ENCODE results near the gene CGB7. TPM values are rescaled to one million over a fixed set of nuclear protein-coding genes. Genes with fewer than 3 reads are reported as not detected.

The CGB7 gene
- total RNA-seq, 1 donor from 2014 or later: 1.1 TPM

DNA sequence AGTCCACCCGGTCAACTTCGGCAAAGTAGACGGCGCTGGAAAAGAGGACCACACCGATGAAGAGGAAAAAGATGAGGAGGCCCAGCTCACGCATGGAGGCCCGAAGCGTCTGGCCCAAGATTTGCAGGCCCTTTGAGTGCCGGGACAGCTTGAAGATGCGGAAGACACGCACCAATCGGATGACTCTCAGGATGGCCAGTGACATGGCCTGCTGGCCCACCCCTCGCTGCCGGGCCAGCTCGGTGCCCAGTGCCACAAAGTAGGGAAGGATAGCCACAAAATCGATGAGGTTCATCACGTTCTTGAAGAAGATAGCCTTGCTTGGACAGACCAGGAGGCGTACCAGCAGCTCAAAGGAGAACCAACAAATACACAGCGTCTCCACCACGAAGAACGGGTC, 12.9 kb upstream of the CGB7 start:
- TF ChIP-seq, protein P1, sequence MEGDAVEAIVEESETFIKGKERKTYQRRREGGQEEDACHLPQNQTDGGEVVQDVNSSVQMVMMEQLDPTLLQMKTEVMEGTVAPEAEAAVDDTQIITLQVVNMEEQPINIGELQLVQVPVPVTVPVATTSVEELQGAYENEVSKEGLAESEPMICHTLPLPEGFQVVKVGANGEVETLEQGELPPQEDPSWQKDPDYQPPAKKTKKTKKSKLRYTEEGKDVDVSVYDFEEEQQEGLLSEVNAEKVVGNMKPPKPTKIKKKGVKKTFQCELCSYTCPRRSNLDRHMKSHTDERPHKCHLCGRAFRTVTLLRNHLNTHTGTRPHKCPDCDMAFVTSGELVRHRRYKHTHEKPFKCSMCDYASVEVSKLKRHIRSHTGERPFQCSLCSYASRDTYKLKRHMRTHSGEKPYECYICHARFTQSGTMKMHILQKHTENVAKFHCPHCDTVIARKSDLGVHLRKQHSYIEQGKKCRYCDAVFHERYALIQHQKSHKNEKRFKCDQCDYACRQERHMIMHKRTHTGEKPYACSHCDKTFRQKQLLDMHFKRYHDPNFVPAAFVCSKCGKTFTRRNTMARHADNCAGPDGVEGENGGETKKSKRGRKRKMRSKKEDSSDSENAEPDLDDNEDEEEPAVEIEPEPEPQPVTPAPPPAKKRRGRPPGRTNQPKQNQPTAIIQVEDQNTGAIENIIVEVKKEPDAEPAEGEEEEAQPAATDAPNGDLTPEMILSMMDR (IDR thresholded peaks at IDR 0.05; ENCODE audit: insufficient read depth, low read length, severe bottlenecking): no peak
- FAIRE-seq: peak; percentile 90

DNA sequence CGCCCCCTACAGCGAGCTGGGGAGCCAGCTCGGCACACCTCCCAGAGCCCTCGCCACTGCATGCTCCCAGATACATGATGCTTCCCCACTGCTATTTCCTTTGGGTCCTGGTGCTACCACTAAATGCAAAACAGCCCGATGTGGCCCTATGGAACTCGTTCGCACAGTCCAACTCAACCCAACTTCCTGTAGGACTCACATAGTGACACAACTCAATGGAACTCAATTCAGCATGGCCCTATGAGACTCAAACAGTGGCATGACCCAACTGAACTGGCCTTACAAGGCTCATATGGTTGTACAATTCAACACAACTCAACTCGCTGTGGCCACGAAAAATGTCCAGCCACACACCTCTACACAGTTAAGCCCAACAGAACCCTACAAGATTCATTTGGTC, 11.5 kb upstream of the CGB7 start:
- peaks cover 11% of the 10 kb centered on the region for H3K27me3 ChIP-seq (ENCODE audit: control insufficient read depth, insufficient read depth, low read length)
- no peaks in the 10 kb centered on the region for H3K36me3 ChIP-seq (ENCODE audit: control insufficient read depth, insufficient read depth, low read length)
- DNase-seq (ENCODE audit: low read depth): peak; percentile 63
- TF ChIP-seq, protein P1 (IDR thresholded peaks at IDR 0.05; ENCODE audit: insufficient read depth, low read length, severe bottlenecking): no peak
- FAIRE-seq: peak; percentile 83
- H3K4me3 ChIP-seq (ENCODE audit: low read depth, low read length): no peak overlapping the region

More for the DNA sequence above, 12.9 kb upstream of the CGB7 start:
- H3K4me3 ChIP-seq (ENCODE audit: low read depth, low read length): no peak overlapping the region
- H3K36me3 ChIP-seq (ENCODE audit: control insufficient read depth, insufficient read depth, low read length): no peaks in the 10 kb centered on the region
- no peak for DNase-seq (ENCODE audit: low read depth)
- H3K27me3 ChIP-seq (ENCODE audit: control insufficient read depth, insufficient read depth, low read length): peaks cover 11% of the 10 kb centered on the region

GRCh38 chr19:49067554-49067953, 10.0 kb upstream of the CGB7 start:
- H3K27me3 ChIP-seq (ENCODE audit: control insufficient read depth, insufficient read depth, low read length): peaks cover 5% of the 10 kb centered on the region
- TF ChIP-seq, protein P1 (IDR thresholded peaks at IDR 0.05; ENCODE audit: insufficient read depth, low read length, severe bottlenecking): no peak
- DNase-seq (ENCODE audit: low read depth): no peak
- no peaks in the 10 kb centered on the region for H3K36me3 ChIP-seq (ENCODE audit: control insufficient read depth, insufficient read depth, low read length)
- no peak overlapping the region for H3K4me3 ChIP-seq (ENCODE audit: low read depth, low read length)
- FAIRE-seq: no peak

DNA sequence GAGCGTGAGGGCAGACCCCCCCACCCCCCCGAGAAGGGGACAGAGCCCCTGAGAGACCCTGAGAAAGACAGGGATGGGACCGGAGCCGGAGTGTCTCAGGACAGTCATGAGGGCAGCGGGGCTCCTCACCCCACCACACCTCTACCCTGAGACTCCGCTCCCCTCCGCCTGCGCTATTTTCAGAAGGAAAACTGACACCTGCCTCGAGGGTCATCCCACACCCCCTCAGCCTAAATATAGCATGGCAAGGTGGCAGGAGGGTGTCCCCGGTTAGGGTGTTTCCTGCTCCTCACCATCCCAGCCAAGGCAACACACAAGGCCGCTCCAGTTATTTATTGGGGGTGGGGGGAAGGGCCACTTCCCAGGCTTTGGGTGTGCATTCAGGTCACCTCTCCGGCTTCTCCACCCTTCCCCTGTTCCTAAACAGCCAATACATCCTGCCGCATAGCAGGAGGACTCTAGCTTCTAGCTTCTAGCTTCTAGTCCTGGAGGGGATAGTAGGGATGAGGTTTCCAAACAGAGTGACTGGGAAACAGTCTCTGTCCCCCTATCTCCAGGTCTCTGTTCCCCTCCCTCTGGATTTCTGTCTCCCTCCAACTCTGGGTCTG, 8.5 kb upstream of the CGB7 start:
- no peaks in the 10 kb centered on the region for H3K27me3 ChIP-seq (ENCODE audit: control insufficient read depth, insufficient read depth, low read length)

GRCh38 chr19:49064768-49065611, 7.4 kb upstream of the CGB7 start, which contains the start of gene NTF4:
Gene NTF4, minus strand, starts transcription at chr19:49064818. Its CDS starts 2,821 bp downstream, at chr19:49061997.
- no peak for FAIRE-seq
- Histone ChIP-seq H3K36me3 (ENCODE audit: control insufficient read depth, insufficient read depth, low read length) (peaks cover 2% of the 10 kb centered on the region), H3K4me3 (ENCODE audit: low read depth, low read length) (peak within 1 kb of the TSS; percentile 67), H3K27me3 (ENCODE audit: control insufficient read depth, insufficient read depth, low read length) (no peaks in the 10 kb centered on the region)
- DNase-seq (ENCODE audit: low read depth): peak; percentile 47
- TF ChIP-seq, protein P1 (IDR thresholded peaks at IDR 0.05; ENCODE audit: insufficient read depth, low read length, severe bottlenecking): peak; percentile 17

More for the DNA sequence above, 8.5 kb upstream of the CGB7 start:
- peaks cover 2% of the 10 kb centered on the region for H3K36me3 ChIP-seq (ENCODE audit: control insufficient read depth, insufficient read depth, low read length)
- H3K4me3 ChIP-seq (ENCODE audit: low read depth, low read length): no peak overlapping the region
- TF ChIP-seq, protein P1 (IDR thresholded peaks at IDR 0.05; ENCODE audit: insufficient read depth, low read length, severe bottlenecking): no peak
- DNase-seq (ENCODE audit: low read depth) (no peak), FAIRE-seq (no peak)
